ENCODE data around the gene SPRY2. TPM values are rescaled to one million over a fixed set of nuclear protein-coding genes. Genes with fewer than 3 reads are reported as not detected.

SPRY2 gene
- total and polyA plus RNA-seq, 3 donors from 2014 or later, result 8.4 to 12.9 (median 10.7) TPM

DNA sequence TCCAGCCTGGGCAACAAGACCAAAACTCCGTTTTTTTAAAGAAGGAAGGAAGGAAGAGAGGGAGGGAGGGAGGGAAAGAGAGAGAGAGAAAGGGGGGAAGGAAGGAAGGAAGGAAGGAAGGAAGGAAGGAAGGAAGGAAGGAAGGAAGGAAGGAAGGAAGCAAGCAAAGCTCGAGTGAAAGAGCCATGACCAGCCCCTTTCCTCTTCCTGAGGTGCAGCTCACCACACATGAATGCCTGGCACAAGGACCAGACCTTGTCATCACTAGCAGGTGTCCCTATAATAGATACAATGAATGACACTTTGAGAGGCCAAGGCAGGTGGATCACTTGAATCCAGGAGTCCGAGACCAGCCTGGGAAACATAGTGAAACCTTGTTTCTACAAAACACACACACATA lies 31.0 kb downstream of the SPRY2 start:
- Histone ChIP-seq H3K27me3 (no peaks in the 10 kb centered on the region), H3K27ac (no peak overlapping the region), H3K4me3 (no peak overlapping the region), H3K4me1 (no peaks in the 10 kb centered on the region), H3K36me3 (ENCODE audit: low read depth, missing control alignments) (no peaks in the 10 kb centered on the region), H3K9me3 (no peaks in the 10 kb centered on the region)
- intact Hi-C loops (cut with DNase I; ENCODE audit: low total_unique reads), result no loop called here
- WGBS, 2 donors, result 76 to 87% methylated on average over 3 of the region's 3 CpGs
- no peak for DNase-seq
- TF ChIP-seq CTCF (IDR thresholded peaks at IDR 0.05), result no peak

DNA sequence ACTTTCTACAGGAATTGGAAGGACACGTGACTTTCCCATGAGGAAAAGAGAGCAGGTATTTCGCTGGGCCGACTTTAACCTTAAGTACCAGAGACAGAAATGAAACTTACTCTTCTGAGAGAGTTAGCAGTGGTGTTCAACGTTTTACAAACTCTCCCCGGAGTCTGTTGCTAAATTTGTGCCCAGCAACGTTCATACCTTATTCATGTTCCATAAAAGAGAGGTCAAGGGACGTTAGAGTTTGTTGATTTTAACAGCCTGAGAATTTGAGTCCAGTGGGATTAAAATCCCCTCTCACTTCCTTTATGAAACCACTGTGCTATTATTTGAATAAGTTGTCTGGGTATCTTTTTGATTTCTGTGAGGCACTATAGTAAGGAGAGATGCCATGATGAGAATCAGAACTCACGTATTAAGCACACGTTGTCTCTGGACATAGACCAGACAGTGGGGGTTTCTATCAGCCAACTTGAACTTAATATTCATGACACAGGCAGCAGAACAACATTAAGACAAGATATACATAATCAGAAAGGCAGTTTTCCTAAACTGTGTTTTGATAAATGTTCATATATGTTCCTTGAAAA lies 33.4 kb downstream of the SPRY2 start:
- Histone ChIP-seq H3K27me3 (no peaks in the 10 kb centered on the region), H3K4me1 (no peaks in the 10 kb centered on the region), H3K4me3 (no peak overlapping the region), H3K9me3 (no peaks in the 10 kb centered on the region), H3K27ac (peak overlapping the region in 1 of 2 donors; percentile 30), H3K36me3 (ENCODE audit: low read depth, missing control alignments) (no peaks in the 10 kb centered on the region)
- no peak for DNase-seq
- intact Hi-C loops (cut with DNase I; ENCODE audit: low total_unique reads), result no loop called here
- TF ChIP-seq POLR2A (IDR thresholded peaks at IDR 0.05) (no peak), CTCF (IDR thresholded peaks at IDR 0.05) (no peak)
- WGBS, 2 donors, result 26 to 38% methylated on average over 9 of the region's 9 CpGs

DNA sequence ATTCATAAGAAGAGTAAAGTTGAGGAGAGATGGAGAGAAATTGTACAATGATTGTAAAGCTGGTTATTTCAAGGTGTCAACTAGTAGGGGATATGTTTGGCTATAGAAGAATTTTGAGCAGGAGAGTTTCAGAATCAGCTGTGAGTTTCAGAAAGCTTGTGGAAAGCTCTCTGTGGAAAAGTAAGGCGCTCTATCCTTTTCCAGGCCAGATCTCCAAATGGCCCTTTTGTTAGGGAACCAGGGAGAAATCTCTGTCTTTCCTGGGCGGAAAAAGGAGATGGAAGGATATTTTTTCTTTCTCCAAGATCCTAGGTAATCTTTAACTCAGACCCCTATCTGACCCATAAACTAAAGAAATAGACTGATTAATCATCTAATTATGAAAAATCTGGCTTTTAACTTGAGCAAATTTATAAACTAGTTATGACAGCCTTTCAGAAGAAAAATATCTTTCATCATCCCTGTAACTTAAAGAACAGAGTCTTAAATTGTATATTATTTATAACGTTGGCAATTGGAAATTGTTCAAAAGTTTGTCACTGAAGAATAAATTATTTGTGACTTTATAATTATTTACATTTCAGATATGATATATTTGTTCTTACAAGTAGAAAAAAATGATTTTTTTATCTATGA lies 34.5 kb downstream of the SPRY2 start:
- no peaks in the 10 kb centered on the region for H3K36me3 ChIP-seq (ENCODE audit: low read depth, missing control alignments)
- no peak for DNase-seq
- H3K4me1 ChIP-seq, result no peaks in the 10 kb centered on the region
- 85 to 86% methylated on average over 3 of the region's 3 CpGs for WGBS, 2 donors
- intact Hi-C loops (cut with DNase I; ENCODE audit: low total_unique reads), result no loop called here
- H3K27me3 ChIP-seq, result no peaks in the 10 kb centered on the region
- peak overlapping the region in 1 of 2 donors; percentile 36 for H3K27ac ChIP-seq
- TF ChIP-seq POLR2A (IDR thresholded peaks at IDR 0.05), result no peak
- TF ChIP-seq CTCF (IDR thresholded peaks at IDR 0.05), result no peak
- H3K9me3 ChIP-seq, result no peaks in the 10 kb centered on the region
- no peak overlapping the region for H3K4me3 ChIP-seq

DNA sequence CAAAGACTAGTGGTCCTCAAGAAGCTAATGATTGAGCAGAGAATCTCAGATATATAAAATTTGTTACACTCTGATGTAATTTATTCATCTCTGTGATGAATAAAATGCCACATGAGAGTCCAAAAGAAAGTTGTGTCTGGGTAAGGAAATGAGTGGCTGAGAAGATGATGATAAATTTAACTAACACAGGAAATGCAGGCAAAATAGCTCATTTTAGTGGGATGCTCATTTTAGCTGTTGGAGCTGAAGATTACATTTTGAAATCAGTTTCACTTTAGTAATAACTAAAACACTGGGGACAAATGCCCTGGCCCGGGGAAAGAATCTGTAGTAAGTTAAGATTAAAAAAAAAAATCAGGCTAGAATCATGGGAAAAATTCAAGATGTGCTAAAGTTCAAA lies 35.2 kb downstream of the SPRY2 start:
- no peaks in the 10 kb centered on the region for H3K27me3 ChIP-seq
- peak overlapping the region in 1 of 2 donors; percentile 36 for H3K27ac ChIP-seq
- intact Hi-C loops (cut with DNase I; ENCODE audit: low total_unique reads), result no loop called here
- no peaks in the 10 kb centered on the region for H3K9me3 ChIP-seq
- no peak overlapping the region for H3K4me3 ChIP-seq
- no peak for TF ChIP-seq POLR2A (IDR thresholded peaks at IDR 0.05)
- TF ChIP-seq CTCF (IDR thresholded peaks at IDR 0.05), result no peak
- no peaks in the 10 kb centered on the region for H3K36me3 ChIP-seq (ENCODE audit: low read depth, missing control alignments)
- WGBS, 2 donors, result 39 to 43% methylated on average over 1 of the region's 1 CpG
- no peaks in the 10 kb centered on the region for H3K4me1 ChIP-seq
- DNase-seq, result no peak
